Measurements from ENCODE around the gene C20orf141. TPM values are rescaled to one million over a fixed set of nuclear protein-coding genes. Genes with fewer than 3 reads are reported as not detected.
"Not testable (repeated sequence)": the region's sequence is repeated elsewhere in the genome, so short reads cannot be mapped to it uniquely, and the experiment has no call there.

Gene C20orf141
- total RNA-seq, 1 donor from 2014 or later: 0.84 TPM

DNA sequence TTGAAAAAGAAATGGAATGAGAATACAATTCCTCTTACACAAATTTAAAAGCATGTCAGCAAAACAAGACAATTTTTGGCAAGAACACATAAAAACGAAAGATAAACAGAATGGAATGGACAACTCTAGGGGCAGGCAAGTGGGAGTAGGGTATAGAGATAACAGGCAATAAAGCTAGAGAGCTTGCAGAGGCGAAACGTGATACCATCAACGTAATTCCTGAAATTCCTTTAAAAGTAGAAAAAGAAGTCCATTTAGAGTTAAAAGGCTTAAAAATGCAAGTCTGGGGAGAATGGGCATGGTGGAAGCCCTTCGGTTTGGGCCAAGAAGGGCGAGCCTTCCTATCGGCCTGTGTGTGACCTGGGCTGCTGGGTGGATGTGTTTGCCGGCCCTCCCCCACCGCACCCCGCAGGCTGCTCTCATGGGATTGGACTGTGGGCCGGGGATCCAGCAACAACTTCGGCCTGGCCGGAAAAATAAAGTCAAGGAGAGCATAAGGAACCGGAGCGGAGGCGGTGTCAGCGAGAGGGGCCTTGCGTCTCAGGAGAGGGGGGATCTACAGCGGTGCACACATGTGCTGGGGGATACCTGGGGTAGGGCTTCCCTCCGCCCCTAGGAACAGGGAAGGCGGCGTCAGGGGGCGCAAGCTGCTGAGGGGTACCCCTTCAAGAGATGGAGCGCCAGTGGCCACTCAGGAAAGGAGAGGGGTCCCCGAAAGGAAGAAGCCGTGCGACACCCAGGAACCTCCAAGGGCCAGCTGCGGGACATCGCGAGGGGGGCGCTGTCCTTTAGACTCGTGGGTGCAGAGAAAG lies 5.5 kb downstream of the C20orf141 start:
- DNase-seq (ENCODE audit: low spot score): no peak

DNA sequence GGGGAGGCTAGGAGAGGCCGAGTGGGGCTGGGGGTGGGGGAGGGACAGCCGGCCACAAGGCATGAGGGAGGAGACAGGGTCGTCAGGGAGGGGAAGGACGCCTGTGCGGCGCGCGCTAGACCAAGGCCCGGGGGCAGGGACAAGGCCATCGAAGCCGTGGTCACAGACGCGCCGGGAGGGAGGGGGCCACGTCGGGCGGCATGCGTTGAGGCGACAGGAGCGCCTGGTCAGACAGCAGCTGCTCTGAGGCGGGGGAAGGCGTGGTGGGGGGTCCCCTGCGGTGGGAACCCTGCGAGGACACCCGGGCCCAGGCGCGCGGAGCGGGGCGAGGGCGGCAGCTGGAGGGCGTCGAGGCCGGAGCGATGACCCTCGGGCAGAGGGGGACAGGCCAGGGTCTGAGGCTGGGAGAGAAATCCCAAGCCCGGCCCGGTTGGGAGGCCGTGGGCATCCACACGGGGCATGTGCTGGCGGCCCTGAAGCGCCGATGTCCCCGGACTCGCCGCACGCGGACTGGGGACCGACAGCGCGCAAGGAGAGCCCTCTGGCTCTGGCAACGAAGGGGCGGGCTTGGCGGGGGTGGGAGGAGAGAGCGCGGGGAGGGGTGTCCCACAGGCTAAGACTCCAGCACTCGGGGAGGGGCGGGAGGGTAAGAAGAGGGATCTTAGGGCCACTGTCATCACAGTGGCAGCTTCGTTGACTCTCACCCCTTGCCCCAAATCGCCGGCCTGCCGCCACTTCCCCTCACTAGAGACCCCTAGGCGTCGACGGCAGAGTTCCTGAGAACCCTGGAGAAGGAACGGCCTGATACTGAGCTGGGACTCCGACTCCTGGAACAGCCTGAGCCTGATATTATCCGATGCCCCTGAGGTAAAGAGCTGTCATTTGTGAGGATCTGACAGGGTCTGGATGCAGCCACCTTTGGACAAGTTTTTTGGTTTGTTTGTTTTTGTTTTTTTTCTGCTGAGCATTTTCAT lies 6.4 kb downstream of the C20orf141 start:
- DNase-seq (ENCODE audit: low spot score): no peak

DNA sequence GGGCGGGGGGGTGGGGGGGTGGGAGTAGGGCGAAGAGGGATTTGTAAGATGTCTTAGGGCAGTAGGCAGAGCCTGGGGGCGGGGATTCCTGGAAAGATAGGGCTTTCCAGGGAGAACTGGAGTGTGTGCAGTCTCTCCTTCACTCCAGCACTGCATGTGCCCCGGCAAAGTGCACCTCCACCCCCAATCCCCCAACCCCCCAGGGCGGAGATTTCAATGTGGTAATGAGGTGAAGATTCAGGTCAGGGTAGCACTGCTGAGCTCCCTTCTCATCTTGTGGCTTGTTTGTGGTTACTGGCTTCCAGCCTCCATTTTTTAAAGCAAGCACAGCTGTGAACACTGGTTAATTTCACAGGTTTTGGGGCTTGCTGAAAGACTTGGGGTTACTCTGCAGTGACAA lies 7.3 kb downstream of the C20orf141 start:
- DNase-seq (ENCODE audit: low spot score): no peak

- no peak for DNase-seq (ENCODE audit: low spot score)
Observed at GRCh38 chr20:2825761-2826160, 11.0 kb downstream of the C20orf141 start.

GRCh38 chr20:2826655-2827054 lies 11.9 kb downstream of the C20orf141 start:
- DNase-seq (ENCODE audit: low spot score): no peak

DNA sequence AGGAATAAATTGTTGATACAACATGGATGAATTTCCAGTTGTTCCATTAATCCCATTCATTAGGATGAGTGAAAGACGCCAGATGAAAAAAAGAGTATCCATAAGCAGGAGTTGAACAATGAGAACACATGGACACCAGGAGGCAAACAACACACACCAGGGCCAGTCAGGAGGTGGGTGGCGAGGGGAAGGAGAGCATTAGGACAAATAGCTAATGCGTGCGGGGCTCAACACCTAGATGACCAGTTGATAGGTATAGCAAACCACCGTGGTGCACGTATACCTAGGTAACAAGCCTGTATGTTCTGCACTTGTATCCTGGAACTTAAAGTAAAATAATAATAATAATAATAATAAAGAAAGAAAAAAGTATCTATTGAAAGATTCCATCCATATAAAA lies 14.6 kb downstream of the C20orf141 start:
- peak; percentile 55 for DNase-seq (ENCODE audit: low spot score)

GRCh38 chr20:2831206-2831605 lies 16.4 kb downstream of the C20orf141 start:
- DNase-seq (ENCODE audit: low spot score): not testable (repeated sequence)

- no peak for DNase-seq (ENCODE audit: low spot score)
Observed at GRCh38 chr20:2833761-2834160, 19.0 kb downstream of the C20orf141 start.

DNA sequence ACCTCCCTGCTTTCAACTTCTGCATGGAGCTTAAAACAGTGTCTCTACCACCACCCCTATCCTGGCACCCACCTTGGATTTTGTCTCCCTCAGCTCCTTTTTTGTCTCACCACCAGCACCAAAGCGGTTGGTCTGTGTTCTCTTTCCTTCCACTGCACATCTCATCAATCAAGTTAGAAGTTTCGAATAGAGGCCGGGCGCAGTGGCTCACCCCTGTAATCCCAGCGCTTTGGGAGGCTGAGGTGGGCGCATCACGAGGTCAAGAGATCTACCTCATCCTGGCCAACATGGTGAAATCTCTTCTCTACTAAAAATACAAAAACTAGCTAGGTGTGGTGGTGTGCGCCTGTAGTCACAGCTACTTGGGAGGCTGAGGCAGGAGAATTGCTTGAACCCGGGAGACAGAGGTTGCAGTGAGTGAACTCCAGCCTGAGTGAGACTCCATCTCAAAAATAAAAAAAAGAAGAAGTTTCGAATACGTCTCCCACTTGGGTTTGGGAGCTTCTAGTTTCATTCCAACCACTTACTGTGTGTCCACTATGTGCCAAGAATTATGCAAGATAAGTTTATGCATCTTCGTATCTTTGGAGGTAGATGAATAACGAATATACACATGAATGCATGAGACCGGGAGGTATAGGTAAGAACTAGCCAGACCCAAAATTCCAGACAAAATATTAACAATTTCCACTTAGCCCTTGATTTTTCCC lies 19.8 kb downstream of the C20orf141 start:
- no peak for DNase-seq (ENCODE audit: low spot score)

DNA sequence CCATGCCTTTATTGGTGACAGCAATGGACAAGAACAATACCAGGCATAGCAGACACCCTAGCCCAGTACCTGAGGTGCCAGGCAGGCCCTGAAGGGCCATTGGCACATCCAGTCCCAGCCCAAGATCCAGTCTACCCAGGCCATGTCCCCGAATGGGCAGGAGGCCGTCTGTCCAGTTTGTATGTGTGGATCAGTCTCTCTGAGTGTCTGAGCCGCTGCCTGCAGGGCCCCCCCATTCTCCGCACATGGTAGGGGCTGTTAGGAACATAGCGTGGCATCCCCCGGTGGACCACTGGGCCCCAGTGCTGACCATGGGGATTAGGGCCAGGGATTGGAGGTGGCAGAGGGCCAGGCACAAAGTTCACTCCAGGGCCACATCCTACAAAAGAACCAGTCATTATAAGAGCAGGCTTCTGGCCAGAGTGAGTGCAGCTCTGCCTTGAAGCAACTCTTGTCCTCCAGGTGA lies 20.6 kb downstream of the C20orf141 start:
- no peak for DNase-seq (ENCODE audit: low spot score)

DNA sequence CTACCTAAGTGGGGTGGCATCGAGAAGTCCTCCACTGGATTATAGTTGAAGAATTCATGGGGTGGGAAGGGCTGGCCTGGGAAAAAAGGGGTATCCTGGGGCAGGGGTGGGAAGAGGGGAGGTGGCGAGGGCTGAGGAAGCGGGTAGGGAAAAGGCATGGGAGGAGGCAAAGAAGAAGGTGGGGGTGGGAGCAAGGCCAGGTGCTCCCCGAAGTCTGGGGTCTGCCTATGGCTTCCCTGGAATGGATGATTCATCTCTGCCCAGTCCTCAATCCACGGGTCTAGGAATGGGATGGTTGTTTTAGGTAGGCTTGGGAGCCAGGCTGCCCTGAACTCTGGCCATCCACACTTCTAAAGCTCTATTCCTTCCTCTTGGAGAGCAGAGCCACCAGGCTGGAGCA lies 21.2 kb downstream of the C20orf141 start:
- DNase-seq (ENCODE audit: low spot score): no peak

DNA sequence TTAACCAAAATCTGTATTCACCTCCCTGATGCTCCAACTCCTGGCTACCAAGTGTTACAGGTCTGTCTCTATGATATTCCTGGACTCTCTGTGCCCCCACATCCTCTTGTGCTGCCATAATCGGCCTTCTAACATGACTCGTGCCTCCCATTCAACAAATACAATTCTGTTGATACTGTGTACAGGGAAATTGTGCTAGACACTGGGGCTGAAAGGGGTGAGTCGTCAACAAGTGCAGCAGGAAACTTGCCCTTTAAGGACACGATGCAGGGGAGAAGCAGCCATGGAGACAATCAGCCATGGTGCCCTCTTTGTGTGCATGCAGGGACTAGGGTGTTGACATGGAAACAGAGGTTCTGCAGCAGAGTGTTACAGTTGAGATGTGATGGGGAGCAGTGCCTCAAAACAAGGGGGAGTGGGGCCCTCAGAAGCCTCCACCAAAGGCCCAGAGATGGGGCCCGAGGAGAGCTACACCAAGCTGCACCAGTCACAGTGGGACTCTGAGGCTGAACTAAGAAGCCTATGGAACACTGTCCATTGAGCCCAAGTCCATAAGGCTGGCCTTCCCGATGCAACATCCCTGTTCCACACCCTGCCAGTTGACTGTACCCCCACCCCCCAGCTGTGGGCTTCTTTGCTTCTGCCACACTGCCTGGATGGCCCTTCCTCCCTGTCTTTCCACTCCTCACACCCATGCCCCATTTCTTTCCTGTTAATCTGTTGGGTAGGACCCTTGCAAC lies 22.6 kb downstream of the C20orf141 start:
- DNase-seq (ENCODE audit: low spot score): no peak

DNA sequence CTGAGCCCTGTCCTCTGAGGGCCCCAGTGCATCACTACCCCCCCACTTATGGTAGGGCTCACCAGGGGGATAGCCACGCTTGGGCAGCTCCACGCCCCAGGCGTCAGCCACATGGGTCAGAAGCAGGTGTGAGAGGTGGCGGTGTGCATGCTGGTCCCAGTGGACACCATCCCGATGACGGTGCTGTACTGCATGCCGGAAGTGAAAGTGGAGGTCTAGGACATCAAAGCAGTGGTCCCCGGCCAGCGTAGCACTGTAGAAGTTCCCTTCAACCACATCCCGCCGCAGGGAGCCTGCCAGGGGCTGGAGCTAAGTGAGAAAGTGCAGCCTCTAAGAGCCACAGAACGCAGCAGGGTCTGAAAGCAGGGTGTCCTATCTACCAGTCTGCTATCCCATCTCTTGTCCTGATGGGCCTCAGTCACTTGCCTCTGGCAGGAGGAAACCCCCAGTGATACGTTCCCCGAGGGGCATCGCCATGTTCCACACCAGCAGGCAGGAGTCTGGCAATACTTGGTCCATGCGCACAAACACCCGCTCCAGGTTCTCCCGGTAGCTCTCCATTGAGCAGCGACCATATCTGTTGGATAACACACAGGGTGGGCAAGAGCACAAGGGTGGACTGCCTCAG lies 23.5 kb downstream of the C20orf141 start:
- DNase-seq (ENCODE audit: low spot score): no peak

GRCh38 chr20:2838847-2839671 lies 24.3 kb downstream of the C20orf141 start:
- peak; percentile 57 for DNase-seq (ENCODE audit: low spot score)

DNA sequence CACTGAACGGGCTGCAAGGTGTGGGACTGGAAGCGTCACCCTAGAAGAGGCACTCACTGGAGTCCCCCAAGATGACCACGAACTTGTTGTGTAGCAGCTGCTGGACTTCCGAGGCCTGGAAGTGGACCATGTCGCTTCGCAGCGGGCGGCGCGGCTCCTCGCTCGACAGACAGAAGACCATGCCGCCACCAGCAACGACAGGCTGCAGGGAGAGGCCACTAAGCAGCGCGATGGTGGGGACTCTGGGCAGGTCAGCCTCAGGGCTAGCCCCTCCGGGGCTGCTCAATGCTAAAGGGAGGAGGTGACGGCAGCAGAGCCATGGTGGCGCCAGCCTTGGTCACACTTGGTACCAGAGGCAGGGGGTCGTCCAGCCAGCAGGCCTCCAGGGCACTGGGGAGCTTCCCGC lies 24.9 kb downstream of the C20orf141 start:
- no peak for DNase-seq (ENCODE audit: low spot score)

DNA sequence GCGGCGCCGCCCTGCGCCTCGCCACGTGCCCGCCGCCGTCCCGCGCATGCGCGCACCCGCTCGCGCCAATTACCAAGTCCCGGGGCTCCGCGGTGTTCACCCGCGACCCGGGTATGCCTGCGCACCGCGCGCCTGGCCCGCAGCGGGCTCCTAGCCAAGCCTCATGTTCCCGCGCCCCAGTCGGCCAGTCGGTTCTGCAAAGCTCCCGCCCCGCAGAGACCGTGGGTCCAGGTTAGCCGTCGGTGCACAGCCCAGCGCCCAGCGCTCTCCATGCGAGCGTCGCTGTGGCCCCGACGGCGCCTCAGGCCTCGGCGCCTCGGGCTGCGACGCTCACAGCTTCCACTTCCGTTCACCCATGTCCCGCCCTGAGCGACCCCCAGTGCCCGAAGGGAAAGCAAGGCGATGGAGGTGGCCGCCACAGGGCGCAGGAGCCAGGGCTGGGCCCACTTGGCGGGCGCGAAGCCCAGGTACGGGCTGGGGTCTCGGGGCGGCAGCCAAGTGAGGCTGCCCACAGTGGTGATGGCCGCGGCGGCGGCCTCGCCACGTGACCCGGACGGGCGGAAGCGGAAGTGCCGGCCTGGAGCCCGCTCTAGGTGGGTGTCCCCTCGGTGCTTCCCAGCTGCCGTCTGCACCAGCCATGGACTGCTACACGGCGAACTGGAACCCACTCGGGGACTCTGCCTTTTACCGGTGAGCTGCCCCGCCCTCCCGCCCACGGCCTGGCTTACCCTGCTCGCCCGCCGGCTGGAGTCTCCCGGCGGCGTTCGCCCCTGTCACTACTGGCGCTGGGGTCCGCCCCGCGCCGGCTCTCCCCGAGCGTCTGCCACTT lies 25.6 kb downstream of the C20orf141 start, which contains the start of the genes PCED1A and VPS16:
Gene PCED1A (minus strand): TSS at position 518 of the 829 bp plus-strand sequence. CDS start 743 bp downstream, outside the sequence.
Gene VPS16 (plus strand): TSS at position 608 of the 829 bp plus-strand sequence. CDS start 30 bp downstream, at position 638.
- DNase-seq (ENCODE audit: low spot score): peak; percentile 96

GRCh38 chr20:2840967-2841531 lies 26.3 kb downstream of the C20orf141 start:
- DNase-seq (ENCODE audit: low spot score): peak; percentile 92

- DNase-seq (ENCODE audit: low spot score): no peak
Observed at GRCh38 chr20:2845607-2846006, 30.8 kb downstream of the C20orf141 start.
